ENCODE measurements around the gene RAB3GAP2.
"Not testable (repeated sequence)": the region's sequence is repeated elsewhere in the genome, so short reads cannot be mapped to it uniquely, and the experiment has no call there.

Gene RAB3GAP2

GRCh38 chr1:220269036-220269435, 3.2 kb downstream of the RAB3GAP2 start:
- TF ChIP-seq CTCF (IDR thresholded peaks at IDR 0.05) (no peak), ZFX (IDR thresholded peaks at IDR 0.05; ENCODE audit: borderline replicate concordance) (no peak)
- no peak overlapping the region for H3K27ac ChIP-seq

GRCh38 chr1:220267630-220268029, 4.6 kb downstream of the RAB3GAP2 start:
- no peak overlapping the region for H3K27ac ChIP-seq
- TF ChIP-seq CTCF (IDR thresholded peaks at IDR 0.05) (no peak), ZFX (IDR thresholded peaks at IDR 0.05; ENCODE audit: borderline replicate concordance) (no peak)

GRCh38 chr1:220260228-220260627, 12.0 kb downstream of the RAB3GAP2 start:
- not testable (repeated sequence) for H3K27ac ChIP-seq

- not testable (repeated sequence) for H3K27ac ChIP-seq
Measured at GRCh38 chr1:220259756-220260155, 12.5 kb downstream of the RAB3GAP2 start.

- not testable (repeated sequence) for H3K27ac ChIP-seq
Measured at GRCh38 chr1:220256194-220256593, 16.1 kb downstream of the RAB3GAP2 start.

GRCh38 chr1:220255204-220255603, 17.0 kb downstream of the RAB3GAP2 start:
- H3K27ac ChIP-seq = no peak overlapping the region
- TF ChIP-seq ZFX (IDR thresholded peaks at IDR 0.05; ENCODE audit: borderline replicate concordance) (no peak), CTCF (IDR thresholded peaks at IDR 0.05) (no peak)

GRCh38 chr1:220253290-220253689, 19.0 kb downstream of the RAB3GAP2 start:
- not testable (repeated sequence) for H3K27ac ChIP-seq

GRCh38 chr1:220251272-220251671, 21.0 kb downstream of the RAB3GAP2 start:
- TF ChIP-seq CTCF (IDR thresholded peaks at IDR 0.05) = no peak
- TF ChIP-seq ZFX (IDR thresholded peaks at IDR 0.05; ENCODE audit: borderline replicate concordance) = no peak
- H3K27ac ChIP-seq = no peak overlapping the region

- no peak overlapping the region for H3K27ac ChIP-seq
- TF ChIP-seq ZFX (IDR thresholded peaks at IDR 0.05; ENCODE audit: borderline replicate concordance) = no peak
Measured at GRCh38 chr1:220250681-220251080, 21.6 kb downstream of the RAB3GAP2 start.

- no peak for TF ChIP-seq ZFX (IDR thresholded peaks at IDR 0.05; ENCODE audit: borderline replicate concordance)
- no peak for TF ChIP-seq CTCF (IDR thresholded peaks at IDR 0.05)
- H3K27ac ChIP-seq = no peak overlapping the region
Measured at GRCh38 chr1:220249522-220249921, 22.7 kb downstream of the RAB3GAP2 start.

- H3K27ac ChIP-seq = not testable (repeated sequence)
Measured at GRCh38 chr1:220248715-220249265, 23.5 kb downstream of the RAB3GAP2 start.

- not testable (repeated sequence) for H3K27ac ChIP-seq
Measured at GRCh38 chr1:220245900-220246299, 26.4 kb downstream of the RAB3GAP2 start.

Data from 22Rv1 (cell line).